OCI-LY7 (cell line): ENCODE results near the gene IRF1. TPM values are rescaled to one million over a fixed set of nuclear protein-coding genes. Genes with fewer than 3 reads are reported as not detected.

Experiments used
- Bru-seq: library from RNA; stranded (reverse); fragments of 400-500 nt; gene quantifications from one replicate; lab custom pipeline; 2021; lab: Mats Ljungman, UMichigan
- BruChase-seq, 2 experiments: library from RNA; stranded (reverse); fragments of 400-500 nt; gene quantifications; one replicate each; lab custom pipeline; 2021; lab: Mats Ljungman, UMichigan
- BruUV-seq: library from RNA; stranded (reverse); fragments of 400-500 nt; replicated peaks from 2 replicates; lab custom pipeline; 2021; lab: Mats Ljungman, UMichigan
- CTCF ChIA-PET: fragments of 300-600 bp; sonication (Branson Sonifier 250); formaldehyde crosslinking; loops from one replicate; lab custom pipeline; 2022; ENCODE audit warnings: antibody characterized with exemption; ENCODE audit not compliant: unreplicated experiment; lab: Charles Lee
- POLR2A ChIA-PET: fragments of 300-600 bp; sonication (Branson Sonifier 250); formaldehyde crosslinking; loops from one replicate; lab custom pipeline; 2022; ENCODE audit warnings: antibody characterized with exemption; lab: Charles Lee
- DNase-seq: peaks from one replicate; pipeline ENCODE4 v3.0.0-alpha.2; 2015; ENCODE audit warnings: low spot score
- H2AFZ ChIP-seq: fragments of 200-600 bp; sonication (generic), shearing (Covaris generic); 2 replicates; pipeline ENCODE4 v1.6.1; 2014; ENCODE audit warnings: mild to moderate bottlenecking, antibody characterized with exemption, low read length, moderate library complexity
- H3K27ac ChIP-seq: fragments of 200-600 bp; sonication (generic); 2 replicates; pipeline ENCODE4 v1.5.1; 2014; ENCODE audit warnings: mixed run types, low read depth, mild to moderate bottlenecking, moderate library complexity, low read length, inconsistent platforms; ENCODE audit not compliant: poor library complexity, severe bottlenecking
- H3K36me3 ChIP-seq: fragments of 200-600 bp; sonication (generic); 2 replicates; pipeline ENCODE4 v1.6.1; 2014; ENCODE audit warnings: mild to moderate bottlenecking, antibody characterized with exemption, low read length, moderate library complexity, mixed read lengths; ENCODE audit not compliant: insufficient read depth
- H3K4me1 ChIP-seq: fragments of 200-600 bp; sonication (generic); 2 replicates; pipeline ENCODE4 v1.5.1; 2014; ENCODE audit warnings: mild to moderate bottlenecking, low read length; ENCODE audit not compliant: insufficient read depth, poor library complexity, severe bottlenecking
- H3K4me2 ChIP-seq: fragments of 200-600 bp; sonication (generic); 2 replicates; pipeline ENCODE4 v1.6.1; 2014; ENCODE audit warnings: mild to moderate bottlenecking, low read length
- H3K4me3 ChIP-seq: fragments of 200-600 bp; sonication (generic); 2 replicates; pipeline ENCODE4 v1.5.1; 2014; ENCODE audit warnings: mild to moderate bottlenecking, low read depth, low read length; ENCODE audit not compliant: poor library complexity, severe bottlenecking
- H3K79me2 ChIP-seq: fragments of 200-600 bp; sonication (generic); 2 replicates; pipeline ENCODE4 v1.6.1; 2016; ENCODE audit warnings: low read depth, mild to moderate bottlenecking, low read length, moderate library complexity, mixed read lengths; ENCODE audit not compliant: insufficient read depth
- H3K9me2 ChIP-seq: fragments of 200-600 bp; sonication (generic); 2 replicates; pipeline ENCODE4 v1.6.1; 2016; ENCODE audit warnings: mild to moderate bottlenecking, low read length, mixed read lengths; ENCODE audit not compliant: insufficient read depth
- H3K9me3 ChIP-seq: fragments of 200-600 bp; sonication (generic); 2 replicates; pipeline ENCODE4 v1.6.1; 2014; ENCODE audit warnings: mild to moderate bottlenecking, mixed run types, low read length, mixed read lengths
- H4K20me1 ChIP-seq: fragments of 200-600 bp; sonication (generic); 2 replicates; pipeline ENCODE4 v1.6.1; 2014; ENCODE audit warnings: mild to moderate bottlenecking, antibody characterized with exemption, low read length, moderate library complexity, mixed read lengths; ENCODE audit not compliant: insufficient read depth
- EZH2phosphoT487 ChIP-seq: fragments of 200-600 bp; sonication (generic); IDR thresholded peaks from 2 replicates; pipeline ENCODE4 v1.6.1; 2018; ENCODE audit warnings: low read depth, borderline replicate concordance, mild to moderate bottlenecking, mixed run types, antibody characterized with exemption, low read length, moderate library complexity, mixed read lengths
- intact Hi-C: fragments of 100-400 bp; cut with micrococcal nuclease; formaldehyde crosslinking; loops from one replicate; pipeline ENCODE4 v1.10.0; 2022; ENCODE audit not compliant: unreplicated experiment
- long read RNA-seq: library from polyadenylated mRNA; stranded (forward); transcript quantifications from one replicate; pipeline ENCODE4 v2.0.0, GENCODE V29; 2022
- total RNA-seq, 2 experiments: library from RNA; depleted of rRNA in 1 of 2; stranded (reverse); fragments of >200 nt in 1 of 2; shearing (Covaris generic) in 1 of 2; gene quantifications; 2 replicates each; pipeline ENCODE4 v1.2.3, GENCODE V29; 2014 to 2022
- TF ChIP-seq, protein P1 (sequence below): fragments of 200-600 bp; sonication (generic); conservative IDR thresholded peaks from 2 replicates; pipeline ENCODE4 v1.5.1; 2014; ENCODE audit warnings: mild to moderate bottlenecking, antibody characterized with exemption, low read length, moderate library complexity, mixed read lengths

IRF1 gene, protein sequence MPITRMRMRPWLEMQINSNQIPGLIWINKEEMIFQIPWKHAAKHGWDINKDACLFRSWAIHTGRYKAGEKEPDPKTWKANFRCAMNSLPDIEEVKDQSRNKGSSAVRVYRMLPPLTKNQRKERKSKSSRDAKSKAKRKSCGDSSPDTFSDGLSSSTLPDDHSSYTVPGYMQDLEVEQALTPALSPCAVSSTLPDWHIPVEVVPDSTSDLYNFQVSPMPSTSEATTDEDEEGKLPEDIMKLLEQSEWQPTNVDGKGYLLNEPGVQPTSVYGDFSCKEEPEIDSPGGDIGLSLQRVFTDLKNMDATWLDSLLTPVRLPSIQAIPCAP
- total RNA-seq (2014; rRNA removed; shearing (Covaris generic)), result 25.9 and 39.4 TPM in 2 replicates
- total RNA-seq (2022), result 24.8 and 32.3 TPM in 2 replicates
- Bru-seq, nascent RNA, result percentile 59 among the genes with signal in this experiment
- BruChase-seq, experiment 1, labeled RNA remaining after a 6-hour chase, result percentile 57 among the genes with signal in this experiment
- percentile 60 among the genes with signal in this experiment for BruChase-seq, experiment 2, labeled RNA remaining after a 2-hour chase
- long read RNA-seq, transcript IRF1-201 (10 exons, 3,579 nt), result major isoform, 16 of 37 reads
- long read RNA-seq, partial matches to known transcripts, result 2 of 37 reads
- long read RNA-seq, other reads (novel, unspliced or antisense), result 18 of 37 reads

DNA sequence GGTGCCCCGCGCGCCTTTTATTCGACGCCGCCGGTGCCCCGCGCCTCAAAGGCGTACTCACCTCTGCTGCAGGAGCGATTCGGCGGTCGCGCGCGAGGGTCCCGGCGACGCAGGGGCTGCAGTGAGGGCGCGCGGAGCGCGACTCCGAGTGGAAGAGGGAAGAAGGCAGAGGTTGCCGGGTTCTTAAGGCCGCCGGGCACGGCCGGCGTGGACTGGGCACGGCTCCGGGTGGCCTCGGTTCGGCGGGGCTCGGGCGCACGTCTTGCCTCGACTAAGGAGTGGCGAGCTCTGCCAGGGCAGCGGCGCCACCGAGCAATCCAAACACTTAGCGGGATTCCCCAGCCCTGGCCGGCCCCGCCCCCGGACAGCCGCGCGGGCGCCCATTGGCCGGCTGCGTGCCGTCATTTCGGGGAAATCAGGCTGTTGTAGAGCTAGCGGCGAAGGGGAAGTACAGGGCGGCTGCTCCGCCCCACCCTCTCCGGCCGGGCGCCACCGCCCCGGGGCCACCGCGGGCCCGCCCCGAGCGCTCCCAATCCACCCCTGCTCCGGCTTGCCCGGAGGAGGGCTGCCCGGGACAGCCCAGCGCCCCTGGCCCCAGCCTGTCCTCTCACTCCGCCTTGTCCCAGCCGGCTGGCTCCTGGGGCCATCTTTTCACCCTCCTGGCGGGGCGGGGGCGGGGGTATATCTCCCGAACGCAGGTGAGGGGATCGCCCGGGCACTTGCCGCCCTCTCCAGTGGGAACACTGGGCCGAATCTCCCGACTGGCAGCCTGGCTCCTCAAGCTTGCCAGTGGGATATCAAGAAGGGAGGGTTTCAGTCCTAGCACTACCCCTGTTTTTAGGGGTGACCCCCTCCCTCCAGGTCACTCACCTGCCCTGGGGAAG, at the start of gene IRF1:
TSS of gene IRF1 (minus strand) at position 290 of the 884 bp plus-strand sequence. CDS start 1,295 bp downstream, outside the sequence.
- intact Hi-C loops, result loop anchor here (1.0 to 10.0 kb wide), 5 partner anchors 23 to 1444 kb away; no protein-coding TSS in a partner anchor
- H3K4me2 ChIP-seq, result peak within 1 kb of the TSS; percentile 79
- peak within 1 kb of the TSS; percentile 91 for H3K4me3 ChIP-seq
- no peaks in the 10 kb centered on the region for H3K9me2 ChIP-seq
- H3K9me3 ChIP-seq, result no peaks in the 10 kb centered on the region
- peaks cover 59% of the 10 kb centered on the region for H3K4me1 ChIP-seq
- ChIA-PET CTCF (interaction anchor here (0.6 to 2.2 kb wide), 8 partner anchors 21 to 105 kb away, joined by 3 to 6 read pairs (median 4); no protein-coding TSS in a partner anchor), POLR2A (interaction anchor here (0.6 to 4.7 kb wide), 17 partner anchors 10 to 253 kb away, joined by 3 to 35 read pairs (median 6); no protein-coding TSS in a partner anchor)
- H3K36me3 ChIP-seq, result peaks cover 32% of the 10 kb centered on the region
- peak within 1 kb of the TSS; percentile 50; the same call in 1 of the 2 replicates for H2AFZ ChIP-seq
- peak within 1 kb of the TSS; percentile 76 for H3K27ac ChIP-seq
- peak; percentile 94 for DNase-seq
- H4K20me1 ChIP-seq, result peaks cover 18% of the 10 kb centered on the region; the same call in 1 of the 2 replicates
- BruUV-seq, result no TSS peak
- H3K79me2 ChIP-seq, result peaks cover 33% of the 10 kb centered on the region
- no peak for TF ChIP-seq EZH2phosphoT487
- TF ChIP-seq, protein P1, sequence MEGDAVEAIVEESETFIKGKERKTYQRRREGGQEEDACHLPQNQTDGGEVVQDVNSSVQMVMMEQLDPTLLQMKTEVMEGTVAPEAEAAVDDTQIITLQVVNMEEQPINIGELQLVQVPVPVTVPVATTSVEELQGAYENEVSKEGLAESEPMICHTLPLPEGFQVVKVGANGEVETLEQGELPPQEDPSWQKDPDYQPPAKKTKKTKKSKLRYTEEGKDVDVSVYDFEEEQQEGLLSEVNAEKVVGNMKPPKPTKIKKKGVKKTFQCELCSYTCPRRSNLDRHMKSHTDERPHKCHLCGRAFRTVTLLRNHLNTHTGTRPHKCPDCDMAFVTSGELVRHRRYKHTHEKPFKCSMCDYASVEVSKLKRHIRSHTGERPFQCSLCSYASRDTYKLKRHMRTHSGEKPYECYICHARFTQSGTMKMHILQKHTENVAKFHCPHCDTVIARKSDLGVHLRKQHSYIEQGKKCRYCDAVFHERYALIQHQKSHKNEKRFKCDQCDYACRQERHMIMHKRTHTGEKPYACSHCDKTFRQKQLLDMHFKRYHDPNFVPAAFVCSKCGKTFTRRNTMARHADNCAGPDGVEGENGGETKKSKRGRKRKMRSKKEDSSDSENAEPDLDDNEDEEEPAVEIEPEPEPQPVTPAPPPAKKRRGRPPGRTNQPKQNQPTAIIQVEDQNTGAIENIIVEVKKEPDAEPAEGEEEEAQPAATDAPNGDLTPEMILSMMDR, result 0 out of 2 replicates have a peak, but pooled peaks have one; percentile 23

DNA sequence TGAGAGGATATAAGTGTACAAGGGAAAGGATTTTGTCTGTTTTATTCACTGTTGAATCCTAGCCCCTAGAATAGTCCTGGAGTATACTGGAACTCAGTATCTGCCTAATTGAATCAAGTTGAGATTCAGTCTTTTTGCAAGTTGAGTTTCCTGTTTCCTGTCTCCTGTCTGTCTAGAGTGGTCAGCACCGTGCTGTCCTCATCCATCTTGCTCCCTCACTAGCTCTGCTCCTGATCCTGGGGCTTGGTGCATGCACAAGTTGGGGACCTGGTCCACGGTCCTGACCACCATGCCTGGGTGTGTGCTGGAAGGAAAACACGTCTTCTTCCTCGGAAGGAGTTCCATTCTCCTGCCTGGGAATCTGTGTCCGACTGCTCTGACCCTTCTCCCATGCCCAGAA, 49.6 kb upstream of the IRF1 start:
- Histone ChIP-seq H3K9me2 (no peaks in the 10 kb centered on the region), H3K36me3 (no peaks in the 10 kb centered on the region), H3K27ac (no peak overlapping the region), H3K9me3 (no peaks in the 10 kb centered on the region), H4K20me1 (no peaks in the 10 kb centered on the region), H3K4me1 (no peaks in the 10 kb centered on the region), H3K79me2 (no peaks in the 10 kb centered on the region), H2AFZ (no peak overlapping the region), H3K4me3 (no peak overlapping the region), H3K4me2 (no peak overlapping the region)
- TF ChIP-seq EZH2phosphoT487, result no peak
- TF ChIP-seq, protein P1, result no peak
- no peak for DNase-seq
- CTCF ChIA-PET, result no interaction called here
- intact Hi-C loops, result no loop called here
- BruUV-seq, result no TSS peak
- POLR2A ChIA-PET, result interaction anchor here (0.6 kb wide), 1 partner anchor 20 kb away, joined by 3 read pairs; no protein-coding TSS in a partner anchor
